Measurements from ENCODE around the gene PDSS2. TPM values are rescaled to one million over a fixed set of nuclear protein-coding genes. Genes with fewer than 3 reads are reported as not detected.
A peak's percentile ranks its signal among the peaks of the same experiment; 100 is the strongest.

Gene PDSS2
- total RNA-seq, 1 experiment from 2014 or later: 12.1 TPM

DNA sequence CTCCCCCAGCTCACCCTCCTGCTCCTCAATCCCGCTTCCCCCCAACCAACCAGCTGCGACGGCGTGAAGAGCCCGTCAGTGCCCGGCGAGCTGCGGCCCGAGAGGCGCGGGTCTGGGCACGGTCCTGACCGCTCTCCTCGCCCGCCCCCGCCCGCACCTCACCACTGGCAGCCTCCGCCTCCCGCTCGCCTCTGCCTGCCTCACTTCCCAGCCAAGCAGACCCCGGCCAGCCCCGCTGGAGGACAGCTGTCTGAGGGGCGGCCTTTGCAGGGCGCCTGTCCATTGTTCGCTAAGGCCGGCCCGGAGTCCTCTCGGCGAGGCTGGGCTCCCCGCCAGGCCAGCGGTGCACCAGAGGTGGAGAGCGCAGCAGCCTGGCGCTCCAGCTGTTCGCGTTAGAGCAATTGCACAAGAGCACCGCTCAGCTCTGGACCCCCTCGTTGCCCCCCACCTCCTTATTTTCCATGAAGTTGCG is 31.8 kb upstream of the PDSS2 start:
- Histone ChIP-seq H3K56ac (ENCODE audit: insufficient read length, low read depth, low read length) (no peak overlapping the region), H4K8ac (replicated peaks; ENCODE audit: insufficient read length, low read depth, low read length) (no peak overlapping the region), H3K79me2 (ENCODE audit: insufficient read depth, low read length) (no peaks in the 10 kb centered on the region), H3K4me1 (ENCODE audit: insufficient read depth, low read length) (peaks cover 8% of the 10 kb centered on the region), H2AK5ac (ENCODE audit: insufficient read length, low read length) (no peak overlapping the region), H3K27ac (ENCODE audit: insufficient read length, low read depth, low read length) (no peak overlapping the region), H3K18ac (ENCODE audit: insufficient read length, low read depth, low read length) (no peak overlapping the region), H3K9ac (ENCODE audit: extremely low read depth, insufficient read length, low read length) (no peak overlapping the region), H3K9me3 (ENCODE audit: control insufficient read depth, low read depth, low read length) (no peaks in the 10 kb centered on the region), H2BK15ac (ENCODE audit: low read depth, low read length) (no peak overlapping the region), H3K14ac (ENCODE audit: insufficient read depth, low read length) (no peak overlapping the region), H3K4me2 (ENCODE audit: insufficient read depth, insufficient read length, low read length) (peak overlapping the region; percentile 98), H3K23me2 (ENCODE audit: insufficient read length, low read depth, low read length, poor library complexity, severe bottlenecking) (peaks cover 36% of the 10 kb centered on the region), H4K91ac (ENCODE audit: insufficient read length, low read depth, low read length) (no peak overlapping the region), H3K23ac (ENCODE audit: insufficient read length, low read depth, low read length) (no peak overlapping the region), H2BK120ac (ENCODE audit: low read depth, low read length, poor library complexity, severe bottlenecking) (no peak overlapping the region), H3K4ac (ENCODE audit: low read depth, low read length) (no peak overlapping the region), H2BK20ac (ENCODE audit: low read depth, low read length, poor library complexity, severe bottlenecking) (no peak overlapping the region), H2BK5ac (ENCODE audit: insufficient read length, low read length) (no peak overlapping the region), H4K20me1 (ENCODE audit: control insufficient read depth, insufficient read depth, insufficient read length) (no peaks in the 10 kb centered on the region), H3T11ph (ENCODE audit: low read length) (no peak overlapping the region), H3K79me1 (ENCODE audit: insufficient read depth, low read depth, low read length, poor library complexity, severe bottlenecking) (no peaks in the 10 kb centered on the region), H4K5ac (ENCODE audit: insufficient read length, low read depth, low read length) (no peak overlapping the region), H3K27me3 (ENCODE audit: insufficient read depth, low read length) (peaks cover 23% of the 10 kb centered on the region), H2AFZ (ENCODE audit: low read length) (no peak overlapping the region), H2BK12ac (ENCODE audit: insufficient read length, low read depth, low read length) (no peak overlapping the region)
- Mint-ChIP-seq H3K4me3 (peak overlapping the region in 1 of 2 experiments; percentile 88; a peak in 2 of 5 replicates), H3K36me3 (ENCODE audit: insufficient read depth in 1 of 3, low read depth in 3 of 3) (no peaks in the 10 kb centered on the region), H3K27ac (no peak overlapping the region; a peak in 1 of 7 replicates), H3K27me3 (ENCODE audit: low read depth) (peaks cover 33% of the 10 kb centered on the region), H3K9me3 (no peaks in the 10 kb centered on the region; a peak in 1 of 5 replicates), H3K4me1 (peaks cover 12 to 18% of the 10 kb centered on the region in 2 experiments)
- WGBS (ENCODE audit: extremely low coverage, insufficient read length, low lambda C conversion rate): no CpG with 5 or more reads among the region's 38 CpGs
- TF ChIP-seq, protein P1, sequence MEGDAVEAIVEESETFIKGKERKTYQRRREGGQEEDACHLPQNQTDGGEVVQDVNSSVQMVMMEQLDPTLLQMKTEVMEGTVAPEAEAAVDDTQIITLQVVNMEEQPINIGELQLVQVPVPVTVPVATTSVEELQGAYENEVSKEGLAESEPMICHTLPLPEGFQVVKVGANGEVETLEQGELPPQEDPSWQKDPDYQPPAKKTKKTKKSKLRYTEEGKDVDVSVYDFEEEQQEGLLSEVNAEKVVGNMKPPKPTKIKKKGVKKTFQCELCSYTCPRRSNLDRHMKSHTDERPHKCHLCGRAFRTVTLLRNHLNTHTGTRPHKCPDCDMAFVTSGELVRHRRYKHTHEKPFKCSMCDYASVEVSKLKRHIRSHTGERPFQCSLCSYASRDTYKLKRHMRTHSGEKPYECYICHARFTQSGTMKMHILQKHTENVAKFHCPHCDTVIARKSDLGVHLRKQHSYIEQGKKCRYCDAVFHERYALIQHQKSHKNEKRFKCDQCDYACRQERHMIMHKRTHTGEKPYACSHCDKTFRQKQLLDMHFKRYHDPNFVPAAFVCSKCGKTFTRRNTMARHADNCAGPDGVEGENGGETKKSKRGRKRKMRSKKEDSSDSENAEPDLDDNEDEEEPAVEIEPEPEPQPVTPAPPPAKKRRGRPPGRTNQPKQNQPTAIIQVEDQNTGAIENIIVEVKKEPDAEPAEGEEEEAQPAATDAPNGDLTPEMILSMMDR (conservative IDR thresholded peaks at IDR 0.05): no peak
- peak; percentile 64 for DNase-seq
